ENCODE results near the gene PAX4.

PAX4 gene, protein sequence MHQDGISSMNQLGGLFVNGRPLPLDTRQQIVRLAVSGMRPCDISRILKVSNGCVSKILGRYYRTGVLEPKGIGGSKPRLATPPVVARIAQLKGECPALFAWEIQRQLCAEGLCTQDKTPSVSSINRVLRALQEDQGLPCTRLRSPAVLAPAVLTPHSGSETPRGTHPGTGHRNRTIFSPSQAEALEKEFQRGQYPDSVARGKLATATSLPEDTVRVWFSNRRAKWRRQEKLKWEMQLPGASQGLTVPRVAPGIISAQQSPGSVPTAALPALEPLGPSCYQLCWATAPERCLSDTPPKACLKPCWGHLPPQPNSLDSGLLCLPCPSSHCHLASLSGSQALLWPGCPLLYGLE

DNA sequence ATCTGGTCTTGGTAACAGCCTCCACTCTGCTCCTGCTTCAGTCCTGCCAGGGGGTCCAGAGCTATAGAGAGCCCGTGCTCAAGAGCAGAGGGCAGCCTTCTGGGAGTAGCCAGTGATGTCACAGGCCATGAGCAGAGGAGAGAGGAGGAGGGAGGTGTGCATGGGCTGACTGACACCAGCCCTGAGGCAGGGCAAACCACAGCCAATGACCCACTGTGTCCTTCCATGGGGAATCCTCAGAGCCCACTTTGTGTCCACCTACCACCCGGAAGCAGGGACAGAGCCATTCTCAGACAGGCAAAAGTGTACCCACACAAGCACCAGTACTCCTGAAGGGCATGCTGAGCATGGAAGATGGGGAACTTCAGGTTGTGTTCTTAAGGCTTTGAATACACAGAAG is at the start of gene PAX4:
Gene PAX4, minus strand, starts transcription at position 101 of the 400 bp plus-strand sequence. CDS start 2,214 bp downstream, outside the sequence.
- no peak for DNase-seq

DNA sequence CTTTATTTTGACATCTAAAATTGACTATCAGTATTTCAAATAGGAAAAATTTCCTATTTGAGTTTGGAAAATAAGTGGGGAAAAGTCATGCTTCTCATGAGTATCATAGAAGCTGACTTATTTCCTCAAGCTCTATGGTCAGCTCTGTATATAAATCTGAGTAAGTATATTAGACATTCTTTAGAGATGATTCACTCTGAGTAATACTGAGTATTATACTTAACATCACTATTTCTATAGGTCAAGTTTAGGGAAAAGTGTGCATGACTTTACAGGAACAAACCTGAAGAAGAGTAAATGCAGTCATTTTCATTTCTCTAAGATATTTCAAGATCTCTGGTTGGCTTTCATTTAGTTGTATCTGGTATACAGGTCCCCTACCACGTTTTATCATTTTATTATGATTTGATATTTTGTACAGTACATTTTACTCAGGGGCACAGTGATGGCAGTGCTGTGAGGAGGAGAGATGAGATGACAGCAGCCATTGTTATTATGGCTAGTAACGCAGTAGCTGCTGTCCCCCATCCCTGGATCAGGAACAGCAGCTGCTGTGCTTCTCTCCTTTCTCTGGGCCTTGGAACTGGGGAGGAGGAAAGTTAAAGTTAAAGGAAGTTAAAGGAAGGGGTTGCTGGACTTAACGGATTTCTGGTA is 49.2 kb upstream of the PAX4 start:
- DNase-seq = no peak

DNA sequence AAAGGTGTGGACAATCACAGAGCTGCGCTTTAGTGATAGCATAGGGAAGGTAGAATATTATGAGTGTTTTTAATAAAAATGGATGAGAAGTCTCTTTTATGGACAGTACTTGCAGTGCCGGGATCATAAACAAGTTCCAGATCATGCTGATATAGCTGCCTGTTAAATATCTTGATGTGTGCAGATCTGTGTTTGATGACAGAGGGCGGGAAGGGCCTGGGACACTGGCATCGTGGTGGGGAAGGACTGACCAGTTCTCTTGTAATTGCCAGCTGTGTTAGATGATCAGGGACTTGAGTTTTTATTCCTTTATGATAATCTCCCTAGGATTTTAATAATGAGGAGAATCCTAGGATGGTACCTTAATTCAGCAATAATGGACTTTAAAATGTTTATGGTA is 48.7 kb upstream of the PAX4 start:
- no peak for DNase-seq

DNA sequence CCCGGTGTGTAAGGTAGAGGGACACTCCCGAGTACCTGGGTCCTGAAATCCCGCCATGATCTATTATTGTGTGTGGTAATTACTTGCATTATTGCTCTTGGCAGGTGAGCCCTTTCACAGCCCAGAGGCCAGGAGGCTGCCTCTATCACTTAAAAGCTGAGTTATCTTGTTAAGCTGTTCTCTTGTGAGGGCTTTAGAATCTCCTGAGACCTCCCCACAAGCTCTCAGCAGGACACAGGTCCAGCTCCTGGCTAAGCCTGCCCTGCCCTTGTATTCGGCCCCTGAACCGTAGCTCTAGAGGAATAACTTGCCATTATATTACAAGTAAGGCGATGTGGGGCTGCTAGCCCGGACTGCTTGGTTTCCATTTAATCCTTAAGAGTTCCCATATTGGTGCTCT is 48.0 kb upstream of the PAX4 start:
- no peak for DNase-seq

DNA sequence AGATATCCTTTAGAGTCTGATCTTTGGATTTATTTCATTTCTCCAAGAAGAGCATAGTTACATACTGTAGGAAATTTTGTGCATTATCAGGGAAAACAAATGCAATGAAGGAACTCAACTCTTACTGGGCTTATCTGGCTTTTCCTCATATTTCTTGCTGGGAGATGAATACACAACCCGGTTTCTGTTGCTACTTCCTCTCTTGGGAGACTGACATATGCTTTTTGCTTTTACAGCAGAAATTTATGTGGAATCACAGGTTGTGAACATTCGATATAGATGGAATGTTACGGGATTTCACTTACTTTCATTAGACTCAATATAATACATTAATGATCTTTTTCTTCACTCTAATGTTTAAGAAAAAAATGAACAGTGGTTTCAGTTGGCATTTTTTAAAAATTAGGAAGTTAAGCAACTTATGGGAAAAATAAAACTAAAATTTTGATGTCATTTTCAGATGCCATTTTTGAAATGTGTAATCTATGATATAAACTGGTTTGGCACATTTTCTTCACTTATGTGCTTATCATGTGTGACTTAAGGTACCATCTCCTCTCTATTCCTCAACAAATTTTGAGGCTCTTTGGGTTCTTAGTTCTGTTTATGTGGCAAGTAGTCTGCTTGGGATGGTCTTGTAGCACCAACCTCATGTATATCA is 41.2 kb upstream of the PAX4 start:
- DNase-seq = no peak

DNA sequence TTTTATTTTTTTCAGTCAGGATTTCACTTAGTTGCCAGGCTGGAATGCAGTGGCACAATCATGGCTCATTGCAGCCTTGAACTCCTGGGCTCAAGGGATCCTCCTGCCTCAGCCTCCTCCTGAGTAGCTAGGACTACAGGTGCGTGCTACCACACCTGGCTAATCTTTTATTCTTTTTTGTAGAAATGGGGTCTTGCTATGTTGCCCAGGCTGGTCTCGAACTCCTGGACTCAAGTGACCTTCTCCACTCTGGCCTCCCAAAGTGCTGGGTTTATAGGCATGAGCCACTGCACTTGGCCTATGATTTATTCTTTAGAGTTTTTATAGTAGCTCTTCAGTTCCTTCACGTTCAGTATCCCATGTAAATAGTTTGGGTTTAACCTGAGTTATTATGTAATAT is 39.6 kb upstream of the PAX4 start:
- DNase-seq = no peak

DNA sequence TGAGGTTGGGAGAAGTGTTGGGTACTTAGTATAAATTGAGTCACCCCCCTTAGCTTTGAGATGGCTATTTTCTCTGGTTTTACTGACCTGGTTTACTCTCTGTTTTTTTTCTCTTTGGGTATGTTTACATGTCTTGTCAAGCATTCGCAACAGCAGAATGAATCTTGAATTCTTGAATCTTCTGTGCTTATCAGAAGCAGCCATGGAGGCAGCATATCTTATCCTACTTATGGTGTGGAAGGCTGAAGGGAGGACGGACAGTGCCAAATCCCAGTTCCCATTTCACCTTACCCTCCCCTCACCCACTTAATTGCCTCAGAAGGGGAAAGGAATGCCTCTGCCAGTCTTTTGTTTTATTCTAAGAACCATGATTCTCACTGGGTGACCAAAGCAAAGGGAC is 37.8 kb upstream of the PAX4 start:
- DNase-seq = no peak

DNA sequence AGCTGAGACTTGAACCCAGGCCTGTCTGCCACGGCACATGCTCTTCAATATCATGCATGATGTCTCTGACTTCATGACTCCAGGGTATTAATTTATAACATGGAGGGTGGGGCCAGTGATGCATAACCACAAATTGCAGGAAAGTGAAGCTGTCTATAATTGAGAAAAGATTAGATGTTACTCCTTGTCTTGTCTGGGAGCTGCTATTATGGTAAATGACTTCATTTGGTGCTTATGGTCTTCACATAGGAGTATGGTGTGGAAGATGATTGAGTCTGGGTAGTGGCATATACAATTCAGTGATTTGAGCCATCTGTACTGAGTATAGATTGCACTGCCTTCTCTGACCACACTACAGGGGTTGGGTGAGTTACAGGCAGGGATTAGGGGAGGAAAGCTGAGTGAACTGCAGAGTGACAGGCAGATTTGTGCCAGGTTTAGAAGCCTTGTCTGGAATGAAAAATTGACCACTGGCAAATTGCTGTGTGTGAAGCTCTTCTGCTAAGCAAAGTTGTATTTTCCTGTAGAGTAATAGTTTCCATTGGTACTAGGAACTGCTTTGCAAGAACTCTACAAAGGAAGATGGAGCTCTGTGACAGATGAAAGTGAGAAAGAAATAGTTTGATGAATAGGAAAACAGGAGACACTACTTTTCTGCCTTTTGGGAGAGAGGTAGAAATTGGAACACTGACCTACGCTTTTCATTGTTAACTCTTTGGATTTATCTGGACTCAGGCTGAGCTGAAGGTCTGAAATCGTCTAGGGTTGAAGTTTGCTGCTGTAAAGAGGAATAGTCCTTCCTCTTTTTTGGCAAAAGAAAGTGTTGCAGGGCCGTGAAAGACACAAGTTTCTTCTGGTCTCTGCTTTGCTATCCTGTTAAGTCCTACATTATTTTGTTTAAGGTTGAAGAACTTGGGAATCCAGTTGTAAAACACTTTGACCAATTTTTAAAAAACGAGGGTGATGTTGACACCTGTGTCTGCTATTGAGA is 36.8 kb upstream of the PAX4 start:
- peak; percentile 33 to 43 for DNase-seq

DNA sequence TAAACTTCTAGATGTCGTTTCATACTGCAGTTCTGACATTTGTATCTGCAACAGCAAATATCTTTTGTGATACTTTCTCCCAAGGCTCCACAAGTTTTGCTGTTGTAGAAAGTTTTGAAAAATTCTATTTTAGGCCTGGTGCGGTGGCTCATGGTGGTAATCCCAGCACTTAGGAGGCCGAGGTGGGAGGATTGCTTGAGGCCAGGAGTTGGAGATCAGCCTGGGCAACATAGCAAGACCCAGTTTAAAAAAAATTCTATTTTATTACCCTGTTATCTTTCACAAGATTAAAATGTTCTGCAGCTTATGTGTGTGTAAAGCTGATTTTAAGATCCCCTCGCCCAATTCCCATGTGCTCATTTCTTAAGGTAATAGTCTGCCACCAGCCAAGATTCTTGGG is 35.5 kb upstream of the PAX4 start:
- no peak for DNase-seq

DNA sequence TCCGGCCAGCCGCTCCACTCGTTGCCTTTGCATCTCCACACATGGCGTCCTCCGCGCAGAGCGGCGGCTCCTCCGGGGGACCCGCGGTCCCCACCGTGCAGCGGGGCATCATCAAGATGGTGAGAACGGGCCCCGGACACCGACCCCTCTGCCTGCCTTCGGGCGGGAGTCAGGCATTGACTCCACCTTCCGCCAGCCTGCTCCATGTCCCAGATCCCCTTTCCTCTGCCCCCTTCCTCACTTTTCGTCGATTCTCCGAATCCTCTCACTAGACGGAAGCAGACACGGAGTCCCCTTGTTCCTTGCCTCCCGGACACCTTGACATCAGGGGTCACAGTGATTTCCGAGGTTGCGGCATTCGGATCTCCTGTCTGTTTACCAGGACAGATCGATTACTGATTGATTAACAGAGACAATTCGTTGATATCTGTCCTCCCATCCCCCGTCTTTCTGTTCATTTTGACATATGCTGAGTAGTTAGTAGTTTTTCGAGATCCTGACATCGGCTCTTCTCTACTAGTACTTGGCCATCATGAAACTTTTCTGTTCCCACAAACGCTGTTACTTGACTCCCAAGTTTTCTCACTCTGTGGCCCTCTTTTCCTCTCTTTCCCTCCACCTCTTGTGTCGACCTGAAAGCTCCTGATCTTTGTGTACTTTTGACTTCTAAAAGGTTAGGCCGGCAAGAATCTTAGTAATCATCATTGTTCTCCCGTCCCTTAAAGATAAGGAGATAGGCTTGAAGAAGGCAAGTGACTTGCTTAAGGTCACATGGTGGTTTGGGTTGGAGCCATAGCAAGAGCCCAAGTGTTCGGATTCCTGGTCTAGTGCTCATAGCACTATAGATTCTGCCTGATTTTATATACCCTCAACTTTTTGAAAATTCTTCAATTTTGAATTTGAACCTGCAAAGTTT is 34.6 kb upstream of the PAX4 start:
- peak in 1 of 2 experiments; percentile 10 for DNase-seq

DNA sequence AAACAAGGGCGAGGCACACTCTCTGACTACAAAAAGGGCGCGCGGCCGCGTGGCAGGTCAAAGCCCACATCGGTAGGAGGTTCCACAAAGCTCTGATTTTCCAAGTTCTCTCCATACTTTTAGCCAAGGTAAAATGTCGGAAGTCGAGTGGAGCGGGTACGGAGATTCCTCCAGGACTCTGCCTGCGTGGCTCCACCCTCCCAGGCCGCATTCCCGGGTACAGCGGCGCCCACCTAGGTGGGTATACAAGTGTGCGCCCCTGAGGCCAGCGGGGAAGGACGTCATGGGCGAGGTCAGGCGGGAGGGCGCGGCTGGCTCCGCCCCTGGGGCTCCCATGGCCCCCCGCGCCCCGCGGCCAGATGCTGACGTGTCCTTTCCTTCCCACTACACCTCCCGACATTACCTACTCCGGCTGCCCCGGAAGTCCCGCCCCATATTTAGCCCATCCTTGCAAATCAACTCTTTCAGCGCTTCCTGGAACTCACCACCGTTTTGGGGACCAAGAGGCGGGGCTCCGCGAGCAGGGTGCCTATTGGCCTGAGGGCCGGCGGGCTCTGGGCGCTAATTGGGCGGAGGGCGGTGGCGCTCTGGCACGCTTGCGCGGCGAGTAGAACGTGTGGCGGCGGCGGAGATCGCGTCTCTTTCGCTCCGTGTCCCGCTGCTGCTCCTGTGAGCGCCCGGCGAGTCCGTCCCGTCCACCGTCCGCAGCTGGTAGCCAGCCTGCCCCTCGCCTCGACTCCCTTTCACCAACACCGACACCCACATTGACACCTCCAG is 33.8 kb upstream of the PAX4 start, which contains the start of gene SND1:
Gene SND1, plus strand, starts transcription at position 639 of the 777 bp plus-strand sequence. CDS start 180 bp downstream, outside the sequence.
- peak; percentile 97 for DNase-seq

DNA sequence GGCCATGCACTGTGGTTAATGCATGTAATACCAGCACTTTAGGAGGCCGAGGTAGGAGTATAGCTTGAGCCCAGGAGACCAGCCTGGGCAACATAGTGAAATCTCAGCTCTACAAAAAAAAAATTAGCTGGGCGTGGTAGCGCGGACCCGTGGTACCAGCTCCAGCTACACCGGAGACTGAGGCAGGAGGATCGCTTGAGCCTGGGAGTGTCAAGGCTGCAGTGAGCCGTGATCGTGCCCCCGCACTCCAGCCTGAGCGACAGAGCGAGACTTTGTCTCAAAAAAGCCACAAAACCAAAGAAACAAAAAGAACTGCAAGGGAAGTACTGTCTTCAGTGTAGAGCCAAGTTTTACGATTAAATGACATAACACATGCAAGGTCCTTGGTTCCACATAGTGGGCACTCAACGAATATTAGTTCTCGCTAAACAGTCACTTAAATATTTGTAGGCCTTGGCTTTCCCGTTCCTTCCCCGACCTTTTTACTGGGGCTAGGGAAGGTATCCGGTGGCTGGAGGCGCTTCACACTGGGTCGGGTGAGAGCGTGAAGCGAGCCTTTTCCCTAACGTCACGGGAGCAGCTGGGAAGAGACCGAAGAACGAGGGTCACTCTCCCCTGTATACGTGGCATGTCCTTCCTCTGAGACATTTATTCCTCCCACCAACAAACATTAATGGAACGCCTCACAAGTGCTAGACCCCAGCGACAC is 33.1 kb upstream of the PAX4 start:
- DNase-seq = no peak

DNA sequence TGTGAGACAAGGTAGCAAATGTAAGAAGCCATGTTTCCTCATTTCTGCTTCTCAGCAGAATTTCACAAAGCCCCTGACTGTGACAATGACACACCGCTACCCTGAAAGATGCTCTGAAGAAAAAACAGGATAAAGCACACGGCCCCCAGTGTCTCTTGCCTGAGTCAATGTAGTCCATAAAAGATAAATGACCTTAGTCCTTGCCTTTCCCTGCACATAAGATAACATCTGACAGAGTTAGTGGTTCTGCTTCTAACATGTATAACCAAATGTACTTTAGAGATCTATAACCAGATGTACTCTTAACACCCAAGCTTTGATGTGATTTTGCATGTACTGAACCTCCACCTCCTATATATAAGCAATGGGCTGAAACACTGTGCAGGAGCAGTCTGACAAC is 31.0 kb upstream of the PAX4 start:
- DNase-seq = no peak

DNA sequence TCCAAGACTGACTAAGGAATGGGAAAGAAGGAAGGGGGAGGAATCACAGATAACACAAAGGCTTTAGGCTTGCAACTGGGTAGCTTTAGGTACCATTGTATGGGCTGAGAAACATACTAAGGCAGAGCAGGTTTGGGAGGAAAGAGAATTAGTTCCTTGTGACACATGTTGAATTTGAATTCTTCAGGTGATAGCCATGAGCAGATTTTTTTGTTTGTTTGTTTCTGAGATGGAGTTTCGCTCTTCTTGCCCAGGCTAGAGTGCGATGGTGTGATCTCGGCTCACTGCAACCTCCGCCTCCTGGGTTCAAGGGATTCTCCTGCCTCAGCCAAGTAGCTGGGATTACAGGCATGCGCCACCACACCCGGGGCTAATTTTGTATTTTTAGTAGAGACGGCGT is 29.7 kb upstream of the PAX4 start:
- DNase-seq = no peak

DNA sequence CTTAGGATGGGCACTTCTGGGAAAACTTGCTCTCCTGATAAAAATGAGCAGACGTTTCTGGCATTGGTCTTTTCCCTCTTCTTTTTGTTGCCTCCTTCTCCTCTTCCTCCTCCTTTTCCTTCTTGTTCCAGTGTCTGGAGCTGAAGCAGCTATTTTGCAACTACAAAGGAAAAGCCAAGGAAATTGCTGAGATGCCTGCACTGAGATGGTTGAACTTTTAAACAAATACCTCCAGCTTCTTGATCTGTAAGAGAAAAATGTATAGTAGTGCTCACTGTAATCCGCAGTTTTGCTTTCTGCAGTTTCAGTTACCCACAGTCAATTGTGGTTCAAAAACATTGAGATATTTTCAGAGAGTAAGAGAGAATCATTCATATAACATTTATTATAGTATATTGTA is 26.5 kb upstream of the PAX4 start:
- no peak for DNase-seq

DNA sequence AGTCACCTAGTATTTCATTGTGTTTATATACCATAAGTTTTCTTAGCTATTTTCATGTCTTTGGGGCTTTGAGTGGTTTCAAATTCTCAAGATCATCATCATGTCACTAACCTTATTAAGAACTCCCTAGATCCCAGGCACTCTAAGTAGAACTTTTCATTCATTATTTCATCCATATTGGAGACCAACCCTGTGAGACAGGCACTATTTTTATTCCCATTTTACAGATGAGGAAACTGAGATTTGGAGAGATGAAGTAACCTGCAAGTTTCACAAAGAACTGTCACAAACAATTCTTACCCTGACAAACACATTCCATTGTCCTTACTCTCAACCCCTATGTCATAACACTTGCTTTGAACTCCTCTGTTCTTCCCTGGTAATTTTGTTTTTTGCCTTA is 20.3 kb upstream of the PAX4 start:
- no peak for DNase-seq

DNA sequence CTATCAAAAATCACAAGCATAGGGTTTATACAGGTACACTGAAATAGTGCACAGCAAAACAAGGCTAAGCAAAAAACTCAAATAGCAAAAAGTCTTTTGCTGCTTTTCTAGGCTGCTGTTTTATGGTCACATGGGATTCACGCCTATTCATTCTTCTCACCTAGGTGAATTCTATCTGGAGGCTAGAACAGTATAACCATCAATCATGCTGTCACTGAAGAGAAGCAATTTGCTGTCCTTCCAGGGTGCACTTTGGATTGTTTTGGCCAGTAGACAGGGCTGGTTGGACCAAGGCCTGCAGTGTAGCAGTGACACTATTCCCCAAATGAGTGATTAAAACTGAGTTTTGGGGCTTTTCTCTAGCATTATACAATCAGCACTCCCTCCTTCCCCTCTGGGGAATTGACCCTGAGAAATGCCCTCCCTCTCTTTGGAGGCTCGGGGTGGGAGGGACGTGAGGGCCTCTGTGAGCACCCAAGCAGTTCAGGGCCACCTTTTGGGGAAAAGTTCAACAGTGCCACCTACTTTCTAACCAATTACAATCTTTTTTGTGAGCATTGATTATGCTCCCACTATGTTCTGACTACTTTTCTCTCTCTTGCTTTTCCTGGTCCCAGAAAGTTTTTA is 17.8 kb upstream of the PAX4 start:
- no peak for DNase-seq

DNA sequence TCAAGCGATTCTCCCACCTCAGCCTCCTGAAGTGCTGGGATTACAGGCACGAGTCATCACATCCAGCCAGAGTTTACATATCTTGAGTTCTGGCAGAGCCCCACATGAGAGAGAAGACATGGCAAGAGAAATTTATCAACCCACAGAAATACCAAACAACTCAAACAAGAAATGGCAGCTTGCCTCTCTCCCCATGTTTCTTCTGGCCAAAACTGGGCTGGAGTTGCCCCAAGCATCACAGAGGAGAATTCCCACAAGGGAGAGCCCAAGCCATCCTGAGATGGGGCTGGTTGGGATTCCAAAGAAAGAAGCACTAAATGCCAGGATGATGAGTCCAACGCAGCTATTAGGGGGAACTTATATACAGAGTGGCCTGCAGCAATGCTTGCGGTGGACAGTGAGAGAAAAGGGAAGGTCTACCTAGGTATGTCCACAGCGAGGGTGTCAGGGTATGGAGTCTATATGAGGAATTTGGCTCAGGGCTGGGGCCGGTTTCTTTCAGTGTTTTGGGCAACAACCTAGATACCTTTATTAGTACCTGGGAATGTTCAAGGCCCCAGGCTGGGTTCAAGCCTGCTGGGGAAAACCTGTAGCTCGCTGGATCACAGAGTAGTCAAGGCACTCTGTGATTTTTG is 14.5 kb upstream of the PAX4 start:
- no peak for DNase-seq

DNA sequence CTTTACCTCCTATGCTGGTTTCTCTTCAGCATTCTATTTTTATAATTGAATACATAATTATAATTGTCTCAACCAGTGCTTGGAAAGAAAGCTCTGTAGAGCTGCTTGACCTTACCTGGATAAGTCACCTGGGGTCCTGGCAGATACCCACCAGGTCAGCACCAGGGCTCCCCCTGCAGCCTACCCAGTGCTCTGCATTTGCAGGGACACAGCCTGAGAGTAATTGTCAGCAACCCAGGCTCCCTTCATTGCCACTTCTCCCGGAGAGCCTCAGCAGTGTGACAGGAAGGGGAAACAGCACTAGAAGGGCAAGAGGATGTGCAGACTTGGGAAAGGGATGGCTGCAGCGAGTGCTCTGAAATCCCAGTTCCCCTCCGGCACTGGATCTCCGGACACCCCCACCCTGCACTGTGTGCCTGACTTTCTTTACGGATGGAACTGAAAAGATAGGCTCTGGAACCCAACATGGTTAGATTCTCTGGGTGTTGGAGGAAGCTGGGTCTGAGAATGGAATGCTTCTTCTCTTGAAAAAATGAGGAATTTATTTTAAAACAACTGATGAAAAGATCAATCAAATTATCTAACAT is 11.4 kb upstream of the PAX4 start:
- peak; percentile 35 to 40 for DNase-seq
